Urinary bladder (tissue), 4 donors: ENCODE results near the gene FIS1. TPM values are rescaled to one million over a fixed set of nuclear protein-coding genes. Genes with fewer than 3 reads are reported as not detected.

ENCODE experiments used
- DNase-seq: peaks from one replicate; pipeline ENCODE4 v3.0.0-alpha.2; 2015; ENCODE audit errors: extremely low spot score
- H3K27ac ChIP-seq: one replicate; pipeline ENCODE4 v1.5.1; 2013; ENCODE audit warnings: low read depth, mild to moderate bottlenecking, moderate library complexity
- H3K36me3 ChIP-seq: one replicate; pipeline ENCODE4 v1.6.1; 2013; ENCODE audit warnings: mild to moderate bottlenecking, moderate library complexity; ENCODE audit not compliant: insufficient read depth
- H3K4me1 ChIP-seq: one replicate; pipeline ENCODE4 v1.6.1; 2013; ENCODE audit warnings: mild to moderate bottlenecking, moderate library complexity; ENCODE audit not compliant: insufficient read depth
- H3K4me3 ChIP-seq: one replicate; pipeline ENCODE4 v1.5.1; 2013; ENCODE audit warnings: low read depth, low read length
- WGBS: extraction: QIAGEN DNeasy Blood & Tissue Kit; methylation state at CpG from one replicate; pipeline ENCODE4 v1.1.7; 2013; 5-methylcytosine and 5-hydroxymethylcytosine counted together
- polyA plus RNA-seq: library from polyadenylated mRNA; stranded (reverse); fragments of 200-250 nt; gene quantifications from one replicate; pipeline ENCODE4 v1.2.3, GENCODE V29; 2013
- total RNA-seq: library from RNA; depleted of rRNA; stranded (reverse); fragments of >200 nt; gene quantifications from one replicate; pipeline ENCODE4 v1.2.3, GENCODE V29; 2014
- donor health status: healthy with polysubstance abuse.
- donor health status: healthy.

Gene FIS1
- total and polyA plus RNA-seq, 2 donors: 66.7 to 247 TPM

- H3K4me1 ChIP-seq: no peaks in the 10 kb centered on the region
- H3K36me3 ChIP-seq: no peaks in the 10 kb centered on the region
These were observed 10.2 kb downstream of the FIS1 start for GRCh38 chr7:101234636-101235035.

GRCh38 chr7:101233907-101234547, 10.9 kb downstream of the FIS1 start:
- WGBS: 87% methylated on average over 21 of the region's 21 CpGs
- no peak for DNase-seq
- Histone ChIP-seq H3K27ac (no peak overlapping the region), H3K4me3 (no peak overlapping the region), H3K4me1 (no peaks in the 10 kb centered on the region), H3K36me3 (no peaks in the 10 kb centered on the region)

More at GRCh38 chr7:101234636-101235035, 10.2 kb downstream of the FIS1 start:
- H3K4me3 ChIP-seq: no peak overlapping the region
- no peak for DNase-seq
- WGBS: 84% methylated on average over 5 of the region's 5 CpGs
- no peak overlapping the region for H3K27ac ChIP-seq

- Histone ChIP-seq H3K4me1 (no peaks in the 10 kb centered on the region), H3K36me3 (no peaks in the 10 kb centered on the region), H3K4me3 (peak overlapping the region; percentile 15), H3K27ac (no peak overlapping the region)
- DNase-seq: no peak
- 20% methylated on average over 52 of the region's 52 CpGs for WGBS
These were observed 12.6 kb downstream of the FIS1 start for GRCh38 chr7:101232141-101232850.

GRCh38 chr7:101231644-101232043, 13.2 kb downstream of the FIS1 start:
- no peak for DNase-seq
- Histone ChIP-seq H3K36me3 (no peaks in the 10 kb centered on the region), H3K27ac (no peak overlapping the region), H3K4me3 (no peak overlapping the region), H3K4me1 (no peaks in the 10 kb centered on the region)
- WGBS: 69% methylated on average over 7 of the region's 7 CpGs

- H3K4me3 ChIP-seq: no peak overlapping the region
- H3K4me1 ChIP-seq: no peaks in the 10 kb centered on the region
- WGBS: 77% methylated on average over 9 of the region's 9 CpGs
- H3K27ac ChIP-seq: no peak overlapping the region
- DNase-seq: no peak
- H3K36me3 ChIP-seq: no peaks in the 10 kb centered on the region
These were observed 18.2 kb downstream of the FIS1 start for GRCh38 chr7:101226721-101227120.

GRCh38 chr7:101225650-101226049, 19.2 kb downstream of the FIS1 start:
- 96% methylated on average over 6 of the region's 6 CpGs for WGBS
- H3K4me3 ChIP-seq: no peak overlapping the region
- no peaks in the 10 kb centered on the region for H3K36me3 ChIP-seq
- DNase-seq: no peak
- H3K27ac ChIP-seq: no peak overlapping the region
- no peaks in the 10 kb centered on the region for H3K4me1 ChIP-seq

GRCh38 chr7:101223528-101223927, 21.4 kb downstream of the FIS1 start:
- 95% methylated on average over 15 of the region's 15 CpGs for WGBS
- no peaks in the 10 kb centered on the region for H3K4me1 ChIP-seq

GRCh38 chr7:101222275-101222830, 22.5 kb downstream of the FIS1 start:
- WGBS: 91% methylated on average over 27 of the region's 27 CpGs
- Histone ChIP-seq H3K36me3 (no peaks in the 10 kb centered on the region), H3K4me3 (no peak overlapping the region), H3K27ac (no peak overlapping the region), H3K4me1 (no peaks in the 10 kb centered on the region)
- no peak for DNase-seq

More at GRCh38 chr7:101223528-101223927, 21.4 kb downstream of the FIS1 start:
- Histone ChIP-seq H3K4me3 (no peak overlapping the region), H3K36me3 (no peaks in the 10 kb centered on the region), H3K27ac (no peak overlapping the region)
- DNase-seq: no peak

- WGBS: 83% methylated on average over 5 of the region's 5 CpGs
- no peak overlapping the region for H3K4me3 ChIP-seq
- H3K36me3 ChIP-seq: no peaks in the 10 kb centered on the region
- H3K4me1 ChIP-seq: peaks cover 2% of the 10 kb centered on the region
- no peak overlapping the region for H3K27ac ChIP-seq
- no peak for DNase-seq
These were observed 24.6 kb downstream of the FIS1 start for GRCh38 chr7:101220295-101220694.

GRCh38 chr7:101218236-101219125, 26.4 kb downstream of the FIS1 start:
- Histone ChIP-seq H3K4me3 (peak overlapping the region; percentile 84), H3K36me3 (no peaks in the 10 kb centered on the region), H3K4me1 (peaks cover 2% of the 10 kb centered on the region), H3K27ac (no peak overlapping the region)
- WGBS: 6% methylated on average over 26 of the region's 26 CpGs
- DNase-seq: no peak

GRCh38 chr7:101217388-101218235, 27.3 kb downstream of the FIS1 start, which contains the start of the genes PLOD3 and ZNHIT1:
Gene PLOD3, minus strand, starts transcription at chr7:101217581. Its CDS starts 307 bp downstream, at chr7:101217274.
Gene ZNHIT1, plus strand, starts transcription at chr7:101218165. Its CDS starts 31 bp downstream, at chr7:101218196.
- no peaks in the 10 kb centered on the region for H3K36me3 ChIP-seq
- DNase-seq: peak; percentile 98
- H3K4me1 ChIP-seq: peaks cover 2% of the 10 kb centered on the region
- WGBS: 1% methylated on average over 57 of the region's 57 CpGs
- peak within 1 kb of the TSS; percentile 65 for H3K27ac ChIP-seq
- peak within 1 kb of the TSS; percentile 84 for H3K4me3 ChIP-seq

GRCh38 chr7:101216860-101217387, 28.0 kb downstream of the FIS1 start:
- no peak overlapping the region for H3K27ac ChIP-seq
- WGBS: under 1% methylated on average over 34 of the region's 34 CpGs
- no peaks in the 10 kb centered on the region for H3K36me3 ChIP-seq
- H3K4me3 ChIP-seq: peak overlapping the region; percentile 84
- no peak for DNase-seq
- H3K4me1 ChIP-seq: peaks cover 2% of the 10 kb centered on the region
